ENCODE measurements around the gene PPM1E.

- no peak for TF ChIP-seq EZH2 (IDR thresholded peaks at IDR 0.05; ENCODE audit: borderline replicate concordance)
- TF ChIP-seq EZH2phosphoT487 (IDR thresholded peaks at IDR 0.05; ENCODE audit: low read depth, severe bottlenecking, unreplicated experiment), result no peak
Measured at GRCh38 chr17:58884161-58884560, 128.5 kb downstream of the PPM1E start.
